ENCODE measurements around the gene ROBO4.

GRCh38 chr11:124917115-124917637, 19.5 kb upstream of the ROBO4 start:
- TF ChIP-seq JUN (CRISPR knock-in tag; IDR thresholded peaks at IDR 0.05) (no peak), ZNF670 (CRISPR knock-in tag; IDR thresholded peaks at IDR 0.05; ENCODE audit: borderline replicate concordance) (no peak), BHLHE40 (IDR thresholded peaks at IDR 0.05; ENCODE audit: low read length) (no peak), CBX5 (CRISPR knock-in tag; IDR thresholded peaks at IDR 0.05; ENCODE audit: borderline replicate concordance) (no peak)
- TF ChIP-seq, protein P1, sequence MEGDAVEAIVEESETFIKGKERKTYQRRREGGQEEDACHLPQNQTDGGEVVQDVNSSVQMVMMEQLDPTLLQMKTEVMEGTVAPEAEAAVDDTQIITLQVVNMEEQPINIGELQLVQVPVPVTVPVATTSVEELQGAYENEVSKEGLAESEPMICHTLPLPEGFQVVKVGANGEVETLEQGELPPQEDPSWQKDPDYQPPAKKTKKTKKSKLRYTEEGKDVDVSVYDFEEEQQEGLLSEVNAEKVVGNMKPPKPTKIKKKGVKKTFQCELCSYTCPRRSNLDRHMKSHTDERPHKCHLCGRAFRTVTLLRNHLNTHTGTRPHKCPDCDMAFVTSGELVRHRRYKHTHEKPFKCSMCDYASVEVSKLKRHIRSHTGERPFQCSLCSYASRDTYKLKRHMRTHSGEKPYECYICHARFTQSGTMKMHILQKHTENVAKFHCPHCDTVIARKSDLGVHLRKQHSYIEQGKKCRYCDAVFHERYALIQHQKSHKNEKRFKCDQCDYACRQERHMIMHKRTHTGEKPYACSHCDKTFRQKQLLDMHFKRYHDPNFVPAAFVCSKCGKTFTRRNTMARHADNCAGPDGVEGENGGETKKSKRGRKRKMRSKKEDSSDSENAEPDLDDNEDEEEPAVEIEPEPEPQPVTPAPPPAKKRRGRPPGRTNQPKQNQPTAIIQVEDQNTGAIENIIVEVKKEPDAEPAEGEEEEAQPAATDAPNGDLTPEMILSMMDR (CRISPR knock-in tag; IDR thresholded peaks at IDR 0.05): peak; percentile 42

Data from HepG2 (cell line).